Calu3 (cell line): ENCODE measurements around the gene PKD2L2. TPM values are rescaled to one million over a fixed set of nuclear protein-coding genes. Genes with fewer than 3 reads are reported as not detected.

Source experiments
- BruUV-seq: library from RNA; stranded (reverse); fragments of 400-500 nt; replicated peaks from 2 replicates; lab custom pipeline; 2021; lab: Mats Ljungman, UMichigan
- CTCF ChIA-PET: fragments of 300-600 bp; sonication (Branson Sonifier 250); formaldehyde crosslinking; loops from one replicate; lab custom pipeline; 2022; ENCODE audit warnings: antibody characterized with exemption; lab: Charles Lee
- DNase-seq: peaks from one replicate; pipeline ENCODE4 v3.0.0; 2022
- H3K27ac Mint-ChIP-seq: one replicate; pipeline ENCODE4 v1.8.0; 2022; ENCODE audit warnings: mixed read lengths; ENCODE audit not compliant: unreplicated experiment
- H3K27me3 Mint-ChIP-seq: one replicate; pipeline ENCODE4 v1.8.0; 2022; ENCODE audit warnings: mixed read lengths; ENCODE audit not compliant: unreplicated experiment
- H3K36me3 Mint-ChIP-seq: one replicate; pipeline ENCODE4 v1.8.0; 2022; ENCODE audit warnings: mild to moderate bottlenecking, moderate library complexity, mixed read lengths; ENCODE audit not compliant: insufficient read depth, unreplicated experiment
- H3K4me1 Mint-ChIP-seq: one replicate; pipeline ENCODE4 v1.8.0; 2022; ENCODE audit warnings: mild to moderate bottlenecking, low read depth, mixed read lengths; ENCODE audit not compliant: unreplicated experiment
- H3K4me3 Mint-ChIP-seq: one replicate; pipeline ENCODE4 v1.8.0; 2022; ENCODE audit warnings: mild to moderate bottlenecking, low read depth, moderate library complexity, mixed read lengths; ENCODE audit not compliant: unreplicated experiment
- H3K9me3 Mint-ChIP-seq: one replicate; pipeline ENCODE4 v1.8.0; 2022; ENCODE audit warnings: low read depth, mixed read lengths; ENCODE audit not compliant: unreplicated experiment
- intact Hi-C: fragments of 100-400 bp; cut with micrococcal nuclease; formaldehyde crosslinking; loops from one replicate; pipeline ENCODE4 v1.10.0; 2022; ENCODE audit not compliant: unreplicated experiment
- total RNA-seq: library from RNA; stranded (reverse); gene quantifications from 2 replicates; pipeline ENCODE4 v1.2.3, GENCODE V29; 2022
- TF ChIP-seq, protein P1 (sequence below): fragments of 200-600 bp; IDR thresholded peaks from one replicate; pipeline ENCODE4 v1.8.0; 2022; ENCODE audit warnings: antibody characterized with exemption; ENCODE audit not compliant: unreplicated experiment

PKD2L2 gene
- total RNA-seq, 1 experiment from 2014 or later, result not detected

DNA sequence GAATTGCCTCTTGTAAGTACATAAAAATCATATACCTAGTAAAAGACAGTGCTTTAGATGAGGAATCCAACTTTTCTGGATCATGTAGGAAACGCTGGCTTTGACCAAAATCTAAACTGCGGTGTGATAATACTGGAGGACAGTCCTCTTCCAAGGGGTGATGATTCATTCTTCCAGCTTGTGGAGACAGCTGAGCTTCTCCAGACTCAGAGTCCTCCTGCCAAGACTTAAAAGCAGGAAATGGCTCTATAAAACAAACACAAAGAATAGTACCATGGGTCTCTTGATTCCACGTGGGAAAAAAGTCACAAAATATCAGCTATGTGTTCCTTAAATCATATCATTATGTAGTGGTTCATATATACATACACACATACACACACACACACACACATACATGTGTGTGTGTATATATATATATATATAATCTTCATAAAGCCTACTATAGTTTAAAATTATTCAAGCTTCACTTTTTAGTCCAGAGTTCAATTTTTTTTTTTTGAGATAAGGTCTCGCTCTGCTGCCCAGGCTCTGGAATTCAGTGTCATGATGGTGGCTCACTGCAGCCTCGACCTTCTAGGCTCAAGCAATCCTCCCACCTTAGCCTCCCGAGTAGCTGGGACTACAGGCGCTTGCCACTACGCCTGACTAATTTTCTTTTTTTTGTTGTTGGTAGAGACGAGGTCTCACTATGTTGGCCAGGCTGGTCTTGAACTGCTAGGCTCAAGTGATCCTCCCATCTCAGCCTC, 65.0 kb downstream of the PKD2L2 start:
- H3K27me3 Mint-ChIP-seq, result no peaks in the 10 kb centered on the region
- intact Hi-C loops, result no loop called here
- no peaks in the 10 kb centered on the region for H3K9me3 Mint-ChIP-seq
- CTCF ChIA-PET, result no interaction called here
- peaks cover 34% of the 10 kb centered on the region for H3K36me3 Mint-ChIP-seq
- no peak overlapping the region for H3K27ac Mint-ChIP-seq
- no peaks in the 10 kb centered on the region for H3K4me1 Mint-ChIP-seq
- no TSS peak for BruUV-seq
- TF ChIP-seq, protein P1, sequence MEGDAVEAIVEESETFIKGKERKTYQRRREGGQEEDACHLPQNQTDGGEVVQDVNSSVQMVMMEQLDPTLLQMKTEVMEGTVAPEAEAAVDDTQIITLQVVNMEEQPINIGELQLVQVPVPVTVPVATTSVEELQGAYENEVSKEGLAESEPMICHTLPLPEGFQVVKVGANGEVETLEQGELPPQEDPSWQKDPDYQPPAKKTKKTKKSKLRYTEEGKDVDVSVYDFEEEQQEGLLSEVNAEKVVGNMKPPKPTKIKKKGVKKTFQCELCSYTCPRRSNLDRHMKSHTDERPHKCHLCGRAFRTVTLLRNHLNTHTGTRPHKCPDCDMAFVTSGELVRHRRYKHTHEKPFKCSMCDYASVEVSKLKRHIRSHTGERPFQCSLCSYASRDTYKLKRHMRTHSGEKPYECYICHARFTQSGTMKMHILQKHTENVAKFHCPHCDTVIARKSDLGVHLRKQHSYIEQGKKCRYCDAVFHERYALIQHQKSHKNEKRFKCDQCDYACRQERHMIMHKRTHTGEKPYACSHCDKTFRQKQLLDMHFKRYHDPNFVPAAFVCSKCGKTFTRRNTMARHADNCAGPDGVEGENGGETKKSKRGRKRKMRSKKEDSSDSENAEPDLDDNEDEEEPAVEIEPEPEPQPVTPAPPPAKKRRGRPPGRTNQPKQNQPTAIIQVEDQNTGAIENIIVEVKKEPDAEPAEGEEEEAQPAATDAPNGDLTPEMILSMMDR, result no peak
- no peak overlapping the region for H3K4me3 Mint-ChIP-seq
- no peak for DNase-seq

DNA sequence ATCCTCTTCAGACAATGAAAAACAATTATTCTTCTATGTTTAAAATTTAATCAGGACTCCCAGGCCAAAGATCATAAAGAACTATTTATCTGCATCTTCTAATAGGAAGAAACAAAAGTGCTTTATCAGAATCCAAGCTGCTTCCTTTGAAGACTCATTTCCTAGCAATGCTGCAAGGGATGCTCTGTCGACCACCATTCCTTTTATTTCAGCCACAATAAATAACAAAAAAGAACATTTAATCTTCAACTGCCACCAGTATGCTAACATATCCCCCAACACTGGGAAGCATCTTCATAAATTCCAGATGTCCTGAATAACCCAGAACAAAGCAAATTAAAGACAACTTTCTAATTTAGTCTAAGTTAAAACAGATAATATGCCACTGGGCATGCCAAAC, 68.7 kb downstream of the PKD2L2 start:
- TF ChIP-seq, protein P1, result no peak
- intact Hi-C loops, result no loop called here
- BruUV-seq, result no TSS peak
- Mint-ChIP-seq H3K27me3 (no peaks in the 10 kb centered on the region), H3K4me1 (no peaks in the 10 kb centered on the region), H3K4me3 (no peak overlapping the region), H3K36me3 (peaks cover 19% of the 10 kb centered on the region), H3K27ac (no peak overlapping the region), H3K9me3 (no peaks in the 10 kb centered on the region)
- no peak for DNase-seq
- CTCF ChIA-PET, result no interaction called here

DNA sequence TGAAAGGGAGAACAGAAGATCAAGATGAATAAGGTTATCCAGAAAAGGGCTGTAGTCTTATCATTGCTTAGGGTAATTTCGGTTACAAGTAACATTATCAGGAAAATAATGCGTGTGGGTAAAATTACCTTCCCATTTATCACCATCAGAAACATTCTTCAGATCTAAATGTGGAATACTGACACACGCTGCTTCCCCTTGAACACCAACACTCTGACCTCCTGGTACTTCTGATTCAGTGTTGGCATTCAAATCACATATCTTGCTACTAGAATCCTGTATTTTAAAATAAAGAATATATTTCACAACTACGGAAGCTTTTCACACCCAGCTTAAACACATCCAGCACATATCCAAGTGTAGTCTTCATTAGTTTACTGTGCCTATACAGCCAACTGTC, 70.2 kb downstream of the PKD2L2 start:
- TF ChIP-seq, protein P1, result no peak
- intact Hi-C loops, result no loop called here
- no peak for DNase-seq
- Mint-ChIP-seq H3K4me3 (no peak overlapping the region), H3K9me3 (no peaks in the 10 kb centered on the region), H3K4me1 (no peaks in the 10 kb centered on the region), H3K36me3 (peaks cover 11% of the 10 kb centered on the region), H3K27me3 (no peaks in the 10 kb centered on the region), H3K27ac (no peak overlapping the region)
- CTCF ChIA-PET, result no interaction called here
- no TSS peak for BruUV-seq

DNA sequence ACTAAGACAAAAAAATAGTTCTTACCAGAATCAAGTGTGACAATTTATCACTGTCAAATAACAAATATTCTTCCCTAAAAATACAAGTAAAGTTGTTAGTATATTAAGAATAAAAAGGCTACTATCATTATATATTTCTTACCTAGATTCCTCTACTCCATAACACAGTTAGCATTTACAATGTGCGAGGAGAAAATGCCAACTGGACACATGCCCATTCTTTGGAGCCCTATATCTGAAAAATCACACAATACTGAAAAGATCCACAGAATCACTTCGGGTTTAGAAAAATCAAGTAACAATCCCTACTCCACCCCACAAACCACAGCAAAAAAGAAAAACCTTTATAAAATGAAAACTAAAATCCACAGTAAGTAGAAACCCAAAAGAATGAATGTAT, 70.9 kb downstream of the PKD2L2 start:
- DNase-seq, result no peak
- TF ChIP-seq, protein P1, result no peak
- peaks cover 11% of the 10 kb centered on the region for H3K36me3 Mint-ChIP-seq
- no peaks in the 10 kb centered on the region for H3K27me3 Mint-ChIP-seq
- H3K9me3 Mint-ChIP-seq, result no peaks in the 10 kb centered on the region
- no peaks in the 10 kb centered on the region for H3K4me1 Mint-ChIP-seq
- H3K27ac Mint-ChIP-seq, result no peak overlapping the region
- H3K4me3 Mint-ChIP-seq, result no peak overlapping the region
- CTCF ChIA-PET, result interaction anchor here (0.6 kb wide), 1 partner anchor 44 kb away, joined by 3 read pairs; no protein-coding TSS in a partner anchor
- intact Hi-C loops, result no loop called here
- no TSS peak for BruUV-seq
